Right ventricle myocardium superior (tissue), 1 donor: ENCODE results near the gene CD79A. TPM values are rescaled to one million over a fixed set of nuclear protein-coding genes. Genes with fewer than 3 reads are reported as not detected.

Experiments
- ATAC-seq: fragments of 200-7000 bp; cut with Tn5 transposase; one replicate; pipeline ENCODE4 v1.9.1; 2020; ENCODE audit warnings: mild to moderate bottlenecking; ENCODE audit not compliant: poor library complexity
- DNase-seq: peaks from one replicate; pipeline ENCODE4 v3.0.0-alpha.2; 2020
- intact Hi-C: fragments of 100-400 bp; cut with DNase I; formaldehyde crosslinking; loops from one replicate; pipeline ENCODE4 v1.11.2; 2022
- total RNA-seq: library from RNA; stranded (reverse); fragmentation: NEBNext Ultra II Directional; extraction: Animal tissue kit (Norgen Biotek cat#: 25700); gene quantifications from one replicate; pipeline ENCODE4 v1.2.1, GENCODE V29; 2021
- donor health status: DM: no; HTN: yes; CAD: no; lungs with severe emphysema.

CD79A gene
- total RNA-seq, 1 donor from 2014 or later = not detected

DNA sequence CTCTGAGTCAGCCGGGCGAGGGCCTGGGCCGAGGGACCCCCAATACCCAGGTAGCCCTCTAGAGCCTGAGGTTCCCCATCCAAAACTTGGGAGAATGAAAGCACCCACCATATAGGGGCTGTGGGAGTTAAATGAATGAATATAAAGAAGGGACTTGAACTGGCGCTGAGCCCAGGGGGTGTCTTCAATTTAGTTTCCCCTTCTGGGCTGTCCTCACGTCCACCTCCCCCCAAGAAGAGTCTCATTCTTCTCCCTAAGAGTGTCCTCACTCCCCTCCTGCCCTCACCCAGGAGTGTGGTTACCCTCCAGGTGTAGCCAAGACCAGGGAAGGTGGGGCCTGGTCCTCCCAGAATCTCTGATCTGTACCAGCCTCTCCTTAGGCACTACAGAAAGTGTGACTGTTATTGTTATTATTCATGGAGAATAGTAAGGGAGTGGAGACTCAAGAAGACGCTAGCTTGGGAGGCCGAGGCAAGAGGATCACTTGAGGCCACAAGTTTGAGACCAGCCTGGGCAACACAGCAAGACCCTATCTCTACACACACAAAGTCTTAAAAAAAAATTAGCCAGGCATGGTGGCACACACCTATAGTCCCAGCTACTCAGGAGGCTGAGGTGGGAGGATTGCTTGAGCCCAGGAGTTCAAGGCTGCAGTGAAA lies 2.7 kb downstream of the CD79A start:
- no peak for ATAC-seq
- intact Hi-C loops = no loop called here

GRCh38 chr19:41880329-41880708 lies 3.2 kb downstream of the CD79A start:
- DNase-seq = no peak
- intact Hi-C loops = no loop called here
- ATAC-seq = no peak

More for the DNA sequence above, 2.7 kb downstream of the CD79A start:
- no peak for DNase-seq

DNA sequence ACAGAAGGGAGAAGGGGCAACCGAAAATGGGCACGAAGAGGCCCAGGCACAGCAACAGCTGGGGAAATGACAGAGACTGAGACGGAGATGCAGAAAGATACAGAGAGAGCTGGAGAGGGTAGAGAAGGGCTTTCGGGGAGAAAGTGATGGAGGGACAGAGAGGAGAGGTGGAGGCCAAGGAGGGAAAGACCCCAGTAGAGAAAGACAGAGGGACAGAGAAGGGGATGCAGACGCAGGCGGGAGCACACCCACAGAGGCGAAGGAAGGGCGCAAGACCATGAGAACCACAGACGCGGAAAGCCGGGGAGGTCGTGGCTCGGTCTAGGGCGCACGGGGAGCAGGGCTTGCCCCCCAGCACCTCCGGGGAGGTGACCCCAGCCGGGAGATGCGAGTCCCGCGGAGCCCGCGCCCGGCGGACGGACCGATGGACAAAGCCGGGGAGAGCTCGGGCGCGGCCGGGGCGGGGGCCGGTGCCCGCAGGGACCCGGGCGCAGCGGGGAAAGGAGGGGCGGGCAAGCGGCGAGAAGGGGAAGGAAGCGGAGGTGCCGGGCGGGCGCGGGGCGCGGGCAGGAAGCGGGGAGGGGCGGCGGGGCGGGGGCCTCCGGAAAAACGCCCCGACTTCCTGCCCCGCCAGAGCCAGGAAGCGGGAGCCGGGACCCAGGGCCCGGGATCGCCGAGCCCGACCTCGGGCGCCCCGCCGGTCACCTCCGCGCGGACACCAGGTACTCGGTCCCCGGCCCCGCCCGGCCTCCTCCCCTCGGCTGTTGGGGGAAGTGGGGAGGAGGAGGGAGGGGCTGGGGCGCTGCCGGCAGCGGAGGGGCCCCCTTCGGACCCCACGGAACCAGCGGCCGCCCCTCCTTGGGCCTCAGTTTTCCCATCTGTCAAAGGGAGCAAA lies 5.7 kb downstream of the CD79A start, which contains the start of gene ARHGEF1:
Gene ARHGEF1 (plus strand): TSS at position 617 of the 895 bp plus-strand sequence. CDS start 4,899 bp downstream, outside the sequence.
- intact Hi-C loops = no loop called here
- peak; percentile 63 for ATAC-seq
- peak; percentile 83 for DNase-seq

GRCh38 chr19:41883463-41883820 lies 6.4 kb downstream of the CD79A start:
- ATAC-seq = peak; percentile 2
- intact Hi-C loops = no loop called here
- DNase-seq = no peak

DNA sequence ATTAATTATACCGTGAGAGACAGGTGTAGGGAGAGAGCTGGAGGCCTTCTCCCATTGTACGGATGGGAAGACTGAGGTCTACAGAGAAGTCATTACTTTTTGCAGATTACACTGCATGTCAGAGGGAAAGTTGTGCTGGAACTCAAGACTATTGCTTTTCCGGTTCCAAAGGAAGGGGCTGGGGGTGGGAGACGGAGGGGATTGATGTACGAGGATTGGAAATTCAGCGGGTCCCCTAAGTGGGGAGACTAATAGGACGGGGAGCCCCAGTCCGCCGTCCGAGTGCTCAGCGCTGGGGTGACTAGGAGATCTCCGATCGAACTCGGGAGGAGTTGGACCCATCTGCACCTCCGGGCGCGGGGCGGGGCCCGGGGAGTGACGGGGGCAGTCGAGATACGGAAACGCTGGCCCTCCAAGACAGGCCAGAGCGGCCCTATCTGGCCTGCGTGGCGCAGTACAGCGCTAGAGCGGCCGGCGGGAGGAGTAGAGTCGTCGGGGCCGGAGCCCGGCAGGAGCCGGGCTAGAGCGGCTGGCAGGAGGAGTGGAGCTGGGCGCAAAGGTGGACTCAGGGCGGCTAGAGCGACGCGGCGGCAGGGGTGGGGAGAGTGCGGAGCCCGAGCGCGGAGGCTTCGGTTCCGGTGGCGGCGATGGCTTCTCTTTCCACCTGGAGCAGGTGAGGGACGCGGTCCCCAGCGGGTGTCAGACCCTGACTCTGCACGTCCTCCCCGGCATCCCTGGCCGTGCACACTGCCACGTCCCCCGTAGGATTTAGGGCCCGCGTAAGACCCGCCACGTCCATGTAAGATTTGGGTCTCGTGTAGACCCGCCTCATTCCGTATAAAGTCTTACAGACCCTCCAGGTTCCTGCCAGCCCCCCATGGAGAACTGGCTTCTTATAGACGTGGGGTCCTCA lies 7.0 kb downstream of the CD79A start:
- DNase-seq (peak; percentile 97), ATAC-seq (peak; percentile 96)
- intact Hi-C loops = no loop called here

DNA sequence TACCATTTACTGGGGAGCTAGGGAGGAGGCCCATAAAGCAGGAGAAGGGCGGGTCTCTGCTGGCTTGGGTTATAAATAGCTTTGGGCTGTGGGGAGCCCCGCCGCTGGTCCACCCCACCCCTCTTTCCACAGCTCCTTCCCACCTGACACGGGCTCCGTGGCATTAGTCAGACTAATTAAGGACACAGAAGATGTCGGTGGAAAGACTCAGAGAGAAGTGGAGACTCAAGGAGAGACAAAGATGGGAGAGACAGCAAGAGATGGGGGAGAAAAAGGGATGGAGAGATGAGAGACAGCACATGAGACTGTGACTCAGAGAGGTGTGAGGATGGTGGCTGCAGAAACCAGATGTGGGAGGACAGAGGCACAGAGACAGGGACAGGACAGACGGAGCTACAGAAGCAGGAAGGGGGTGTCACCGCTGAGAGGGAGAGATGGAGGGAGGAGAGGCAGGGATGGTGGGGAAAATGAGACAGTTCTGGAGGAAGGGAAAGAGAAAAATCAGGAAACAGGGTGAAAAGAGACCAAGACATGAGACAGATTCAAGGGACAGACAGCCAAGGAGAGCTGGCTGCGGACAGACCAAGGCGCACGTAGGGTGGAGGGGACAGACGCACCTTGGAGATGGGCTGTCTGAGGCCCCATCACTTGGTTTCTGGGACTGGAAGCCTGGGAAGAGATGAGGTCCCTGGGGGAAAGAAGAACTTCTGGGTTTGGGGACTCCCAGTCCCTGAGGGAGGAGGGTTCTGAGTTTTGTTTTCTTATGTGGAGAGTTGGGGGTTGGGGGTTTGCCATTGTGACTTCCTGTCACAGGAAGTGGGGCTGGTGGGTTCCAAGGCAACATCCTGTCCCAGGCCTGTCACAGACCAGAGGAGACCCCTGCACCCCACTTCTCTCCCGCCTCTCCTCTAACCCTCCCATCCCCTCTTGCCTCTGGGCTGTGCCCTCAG lies 10.0 kb downstream of the CD79A start:
- ATAC-seq = no peak
- no peak for DNase-seq
- intact Hi-C loops = no loop called here

- ATAC-seq = no peak
- intact Hi-C loops = no loop called here
- DNase-seq = no peak
Observed at GRCh38 chr19:41887711-41888382, 10.8 kb downstream of the CD79A start.

GRCh38 chr19:41888926-41889325 lies 11.8 kb downstream of the CD79A start:
- ATAC-seq = no peak
- intact Hi-C loops = no loop called here

DNA sequence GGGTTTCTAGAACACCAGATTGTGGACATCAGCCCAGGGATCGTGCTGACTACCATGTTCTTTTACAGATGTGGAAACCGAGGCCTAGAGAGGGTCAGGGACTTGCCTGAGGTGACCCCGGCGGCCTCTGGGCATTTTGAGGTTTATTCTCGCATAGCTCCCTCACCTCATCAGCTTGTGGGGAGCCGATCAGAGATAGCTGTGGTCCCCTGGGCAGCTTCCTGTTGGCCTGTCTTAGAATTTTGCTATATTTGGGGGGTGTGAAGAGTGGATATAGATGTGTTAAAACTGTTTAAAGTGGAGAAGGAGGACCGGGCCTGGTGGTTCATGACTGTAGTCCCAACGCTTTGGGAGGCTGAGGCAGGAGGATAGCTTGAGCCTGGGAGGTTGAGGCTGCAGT lies 12.8 kb downstream of the CD79A start:
- intact Hi-C loops = no loop called here
- ATAC-seq = no peak
- no peak for DNase-seq

More at GRCh38 chr19:41888926-41889325, 11.8 kb downstream of the CD79A start:
- no peak for DNase-seq

DNA sequence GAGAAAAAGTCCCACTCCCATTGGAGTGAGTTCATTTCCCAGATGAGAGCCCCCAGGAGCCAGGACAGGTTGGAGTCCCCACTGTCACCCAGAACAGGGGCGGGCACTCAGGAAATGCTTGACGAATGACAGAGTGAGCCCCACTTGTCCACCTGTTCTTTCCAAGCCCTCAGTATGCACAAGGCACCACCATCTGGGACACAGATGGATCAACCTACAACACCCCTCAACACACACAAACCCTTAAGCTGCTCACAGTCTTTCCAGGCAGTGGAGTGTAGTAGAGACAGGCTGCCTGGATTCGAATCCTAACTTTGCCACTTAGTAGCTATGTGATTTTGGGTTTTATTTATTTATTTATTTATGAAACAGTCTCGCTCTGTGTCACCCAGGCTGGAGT lies 13.9 kb downstream of the CD79A start:
- DNase-seq (no peak), ATAC-seq (no peak)
- intact Hi-C loops = no loop called here

DNA sequence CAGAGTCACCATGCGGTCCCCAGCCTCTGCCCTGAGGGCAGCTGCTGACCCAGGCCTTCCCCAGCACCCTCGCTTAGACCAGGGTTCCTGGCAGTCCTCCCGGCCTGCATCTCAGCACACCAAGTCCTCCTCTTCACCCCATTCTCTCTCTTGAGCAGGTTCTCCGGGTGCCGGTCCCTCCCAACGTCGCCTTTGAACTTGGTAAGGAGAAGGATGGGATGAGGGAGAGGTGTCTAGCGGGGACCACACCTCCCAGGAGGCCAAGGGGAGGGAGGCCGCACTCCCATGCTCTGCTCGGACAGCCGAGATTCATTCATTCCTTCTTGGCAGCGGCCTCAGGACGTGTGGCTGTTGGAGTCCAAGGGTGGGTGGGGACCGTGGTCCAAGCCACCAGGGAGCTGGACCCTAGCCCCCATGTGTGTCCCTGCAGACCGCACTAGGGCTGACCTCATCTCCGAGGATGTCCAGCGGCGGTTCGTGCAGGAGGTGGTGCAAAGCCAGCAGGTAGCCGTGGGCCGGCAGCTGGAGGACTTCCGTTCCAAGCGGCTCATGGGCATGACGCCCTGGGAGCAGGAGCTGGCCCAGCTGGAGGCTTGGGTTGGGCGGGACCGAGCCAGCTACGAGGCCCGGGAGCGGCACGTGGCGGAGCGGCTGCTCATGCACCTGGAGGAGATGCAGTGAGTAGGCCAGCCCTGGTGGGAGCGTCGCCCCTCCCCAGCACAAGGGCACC lies 15.3 kb downstream of the CD79A start:
- ATAC-seq = no peak
- intact Hi-C loops = no loop called here
- DNase-seq = no peak

DNA sequence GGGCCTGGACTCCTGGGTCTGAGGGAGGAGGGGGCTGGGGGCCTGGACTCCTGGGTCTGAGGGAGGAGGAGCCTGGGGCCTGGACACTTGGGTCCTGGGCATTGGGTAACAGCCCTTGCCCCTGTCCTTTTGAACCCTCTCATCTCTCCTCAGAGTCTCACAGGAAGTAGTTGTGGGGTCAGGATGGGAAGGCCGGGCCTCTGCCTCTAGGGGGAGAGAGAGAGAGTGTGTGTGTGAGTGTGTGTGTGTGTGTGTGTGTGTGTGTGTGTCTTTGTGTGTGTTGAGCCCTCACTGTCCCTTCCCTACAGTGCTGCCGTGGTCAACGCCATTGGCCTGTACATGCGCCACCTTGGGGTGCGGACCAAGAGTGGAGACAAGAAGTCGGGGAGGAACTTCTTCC lies 16.8 kb downstream of the CD79A start:
- ATAC-seq (no peak), DNase-seq (no peak)
- intact Hi-C loops = no loop called here

DNA sequence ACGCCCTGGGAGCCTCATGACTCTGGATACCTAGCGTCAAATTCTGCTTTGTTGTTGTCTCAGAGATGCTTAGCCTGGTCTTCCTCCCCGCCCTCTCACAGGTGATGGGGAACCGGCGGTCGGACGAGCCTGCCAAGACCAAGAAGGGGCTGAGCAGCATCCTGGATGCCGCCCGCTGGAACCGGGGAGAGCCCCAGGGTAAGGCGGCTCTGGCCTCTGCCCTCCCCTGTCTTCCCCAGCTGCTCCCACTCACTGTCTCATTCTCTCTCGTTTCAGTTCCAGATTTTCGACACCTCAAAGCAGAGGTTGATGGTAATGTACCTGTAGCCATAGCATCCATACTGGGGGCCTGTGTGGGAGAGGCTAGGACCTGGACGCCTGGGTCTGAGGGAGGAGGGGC lies 17.3 kb downstream of the CD79A start:
- ATAC-seq = no peak
- intact Hi-C loops = no loop called here
- no peak for DNase-seq

DNA sequence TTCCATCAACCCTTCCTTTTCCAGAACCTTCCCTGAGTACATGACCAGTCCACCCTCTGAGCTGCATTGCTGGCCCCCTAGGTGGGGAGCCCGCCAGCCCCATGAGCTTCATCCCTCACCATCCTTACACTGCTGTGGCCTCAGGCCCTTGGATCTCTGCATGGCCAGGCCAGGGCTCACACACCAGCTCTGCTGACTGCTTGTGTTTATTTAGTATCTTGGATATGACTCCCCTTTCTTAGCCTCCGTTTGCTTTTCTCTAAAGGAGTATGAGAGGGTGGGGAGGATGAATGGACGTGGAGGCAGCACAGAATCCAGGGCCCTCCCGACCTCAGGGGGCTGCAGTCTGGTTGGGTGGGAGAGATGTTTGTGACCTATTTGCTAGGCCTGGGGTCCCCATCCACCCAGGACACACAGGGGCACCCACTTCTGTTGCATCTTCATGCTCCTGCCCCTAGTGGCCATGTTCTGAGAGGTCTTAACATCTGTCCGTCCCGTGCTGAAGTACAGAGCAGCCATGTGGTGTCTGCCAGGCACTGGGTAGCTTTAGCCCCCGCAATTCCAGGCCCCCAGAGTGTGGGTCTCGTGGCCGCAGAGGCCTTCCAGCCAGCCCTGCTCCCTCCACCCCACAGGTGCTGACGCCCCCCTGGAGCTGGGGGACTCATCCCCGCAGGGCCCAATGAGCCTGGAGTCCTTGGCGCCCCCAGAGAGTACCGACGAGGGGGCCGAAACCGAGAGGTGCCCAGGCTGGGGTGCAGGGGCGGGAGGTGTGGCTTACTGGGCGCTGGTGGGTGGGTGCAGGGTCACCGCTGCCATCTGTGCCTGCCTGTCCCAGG lies 18.9 kb downstream of the CD79A start:
- ATAC-seq (no peak), DNase-seq (no peak)
- intact Hi-C loops = no loop called here

DNA sequence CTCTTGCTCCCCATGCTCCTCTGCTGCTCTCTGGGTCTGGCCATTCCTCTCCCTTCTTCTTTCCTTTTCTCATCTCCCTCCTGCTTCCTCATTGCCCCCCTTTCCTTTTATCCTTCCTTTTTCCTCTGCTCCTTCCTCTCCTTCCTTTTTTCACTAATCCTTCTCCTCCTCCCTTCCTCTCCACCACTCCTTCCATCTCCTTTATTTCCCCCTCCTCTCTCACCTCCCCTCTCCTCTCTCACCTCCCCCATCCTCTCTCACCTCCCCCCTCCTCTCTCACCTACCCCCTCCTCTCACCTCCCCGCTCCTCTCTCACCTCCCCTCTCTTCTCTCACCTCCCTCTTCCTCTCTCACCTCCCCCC lies 19.5 kb downstream of the CD79A start:
- intact Hi-C loops = no loop called here
- no peak for DNase-seq
- no peak for ATAC-seq

DNA sequence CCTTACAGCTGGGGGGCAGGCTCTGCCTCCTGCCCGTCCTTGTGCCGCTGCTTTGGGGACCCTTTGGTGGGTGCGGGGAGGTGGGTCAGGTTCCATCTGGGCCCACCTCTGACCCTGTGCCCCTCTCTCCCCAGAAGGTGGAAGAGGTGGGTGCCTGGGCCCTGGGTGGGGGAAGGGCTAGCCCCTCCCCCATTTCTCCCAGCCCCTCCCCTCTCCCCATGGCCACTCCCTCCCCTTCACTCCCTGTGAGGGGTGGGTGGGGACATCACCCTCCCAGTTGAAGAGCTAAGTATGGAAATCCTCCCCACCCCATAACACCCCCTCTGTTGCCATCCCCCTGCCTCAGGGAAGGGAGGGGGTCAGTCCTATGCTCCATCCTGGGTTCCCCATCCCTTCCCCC lies 20.1 kb downstream of the CD79A start:
- ATAC-seq (no peak), DNase-seq (no peak)
- intact Hi-C loops = no loop called here
